DND-41 (cell line): ENCODE measurements around the gene ALG9.

Source experiments
- EZH2 ChIP-seq: IDR thresholded peaks from 3 replicates; pipeline ENCODE4 v1.6.1; 2012; ENCODE audit warnings: borderline replicate concordance, low read depth, mild to moderate bottlenecking, moderate library complexity, low read length, inconsistent platforms; ENCODE audit not compliant: severe bottlenecking
- TF ChIP-seq, protein P1 (sequence below): IDR thresholded peaks from 2 replicates; pipeline ENCODE4 v1.5.1; 2012; ENCODE audit warnings: borderline replicate concordance, low read length, moderate library complexity, mild to moderate bottlenecking; ENCODE audit not compliant: poor library complexity, severe bottlenecking; ENCODE audit errors: extremely low read depth

DNA sequence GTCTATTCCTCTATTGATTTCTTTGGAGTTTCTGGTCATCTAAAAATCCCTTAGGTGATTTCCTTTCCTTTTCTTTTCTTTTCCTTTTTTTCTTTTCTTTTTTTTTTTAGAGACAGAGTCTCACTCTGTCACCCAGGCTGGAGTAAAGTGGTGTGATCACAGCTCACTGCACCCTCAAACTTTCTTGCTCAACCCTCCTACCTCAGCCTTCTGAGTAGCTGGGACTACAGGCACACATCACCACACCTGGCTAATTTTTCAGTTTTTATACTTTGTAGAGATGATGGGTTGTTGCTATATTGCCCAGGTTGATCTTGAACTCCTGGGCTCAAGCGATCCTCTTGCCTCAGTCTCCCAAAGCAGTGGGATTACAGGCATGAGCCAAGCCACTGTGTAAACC lies 45.4 kb upstream of the ALG9 start:
- TF ChIP-seq, protein P1, sequence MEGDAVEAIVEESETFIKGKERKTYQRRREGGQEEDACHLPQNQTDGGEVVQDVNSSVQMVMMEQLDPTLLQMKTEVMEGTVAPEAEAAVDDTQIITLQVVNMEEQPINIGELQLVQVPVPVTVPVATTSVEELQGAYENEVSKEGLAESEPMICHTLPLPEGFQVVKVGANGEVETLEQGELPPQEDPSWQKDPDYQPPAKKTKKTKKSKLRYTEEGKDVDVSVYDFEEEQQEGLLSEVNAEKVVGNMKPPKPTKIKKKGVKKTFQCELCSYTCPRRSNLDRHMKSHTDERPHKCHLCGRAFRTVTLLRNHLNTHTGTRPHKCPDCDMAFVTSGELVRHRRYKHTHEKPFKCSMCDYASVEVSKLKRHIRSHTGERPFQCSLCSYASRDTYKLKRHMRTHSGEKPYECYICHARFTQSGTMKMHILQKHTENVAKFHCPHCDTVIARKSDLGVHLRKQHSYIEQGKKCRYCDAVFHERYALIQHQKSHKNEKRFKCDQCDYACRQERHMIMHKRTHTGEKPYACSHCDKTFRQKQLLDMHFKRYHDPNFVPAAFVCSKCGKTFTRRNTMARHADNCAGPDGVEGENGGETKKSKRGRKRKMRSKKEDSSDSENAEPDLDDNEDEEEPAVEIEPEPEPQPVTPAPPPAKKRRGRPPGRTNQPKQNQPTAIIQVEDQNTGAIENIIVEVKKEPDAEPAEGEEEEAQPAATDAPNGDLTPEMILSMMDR = no peak
- TF ChIP-seq EZH2 = no peak
